Activated CD8-positive, alpha-beta memory T cell treated with anti-CD3 and anti-CD28 coated beads for 1 hour (primary cell): ENCODE measurements around the gene ENOX1.

Experiments used
- DNase-seq, 2 donors: peaks; one replicate each; pipeline ENCODE4 v3.0.0-alpha.2; 2020; ENCODE audit warnings: low read depth in 1 of 2; ENCODE audit errors: extremely low read depth in 1 of 2

ENOX1 gene

GRCh38 chr13:43676320-43676719 is 110.5 kb downstream of the ENOX1 start:
- no peak for DNase-seq

- DNase-seq: no peak
These were observed 111.2 kb downstream of the ENOX1 start for GRCh38 chr13:43675577-43675976.

- DNase-seq: no peak
These were observed 116.8 kb downstream of the ENOX1 start for GRCh38 chr13:43669964-43670363.

GRCh38 chr13:43669101-43669500 is 117.7 kb downstream of the ENOX1 start:
- DNase-seq: no peak

- DNase-seq: no peak
These were observed 120.4 kb downstream of the ENOX1 start for GRCh38 chr13:43666403-43666802.

GRCh38 chr13:43665388-43665787 is 121.4 kb downstream of the ENOX1 start:
- no peak for DNase-seq

- DNase-seq: no peak
These were observed 122.0 kb downstream of the ENOX1 start for GRCh38 chr13:43664700-43665191.

- DNase-seq: no peak
These were observed 123.2 kb downstream of the ENOX1 start for GRCh38 chr13:43663474-43664090.

- DNase-seq: no peak
These were observed 123.8 kb downstream of the ENOX1 start for GRCh38 chr13:43662976-43663375.

GRCh38 chr13:43661161-43661830 is 125.5 kb downstream of the ENOX1 start:
- no peak for DNase-seq

GRCh38 chr13:43657485-43657884 is 129.3 kb downstream of the ENOX1 start:
- no peak for DNase-seq

- no peak for DNase-seq
These were observed 132.8 kb downstream of the ENOX1 start for GRCh38 chr13:43653980-43654379.

GRCh38 chr13:43653395-43653794 is 133.4 kb downstream of the ENOX1 start:
- DNase-seq: no peak

GRCh38 chr13:43652760-43653159 is 134.0 kb downstream of the ENOX1 start:
- no peak for DNase-seq

GRCh38 chr13:43650882-43651281 is 135.9 kb downstream of the ENOX1 start:
- DNase-seq: no peak

- no peak for DNase-seq
These were observed 138.0 kb downstream of the ENOX1 start for GRCh38 chr13:43648733-43649132.

GRCh38 chr13:43647471-43647870 is 139.3 kb downstream of the ENOX1 start:
- no peak for DNase-seq

GRCh38 chr13:43640476-43640875 is 146.3 kb downstream of the ENOX1 start:
- DNase-seq: no peak

GRCh38 chr13:43631106-43631505 is 155.7 kb downstream of the ENOX1 start:
- no peak for DNase-seq

- no peak for DNase-seq
These were observed 156.9 kb downstream of the ENOX1 start for GRCh38 chr13:43629691-43630480.

- no peak for DNase-seq
These were observed 159.8 kb downstream of the ENOX1 start for GRCh38 chr13:43626994-43627393.

- no peak for DNase-seq
These were observed 172.7 kb downstream of the ENOX1 start for GRCh38 chr13:43614063-43614462.
